ENCODE measurements around the gene CCT6B. TPM values are rescaled to one million over a fixed set of nuclear protein-coding genes. Genes with fewer than 3 reads are reported as not detected.
A peak's percentile ranks its signal among the peaks of the same experiment; 100 is the strongest.

The CCT6B gene
- total and polyA plus RNA-seq, 9 of the 15 experiments (the other 6 are each of a cell fraction or from before 2014, with no cell fraction given) = 0.25 to 0.91 (median 0.58) TPM

DNA sequence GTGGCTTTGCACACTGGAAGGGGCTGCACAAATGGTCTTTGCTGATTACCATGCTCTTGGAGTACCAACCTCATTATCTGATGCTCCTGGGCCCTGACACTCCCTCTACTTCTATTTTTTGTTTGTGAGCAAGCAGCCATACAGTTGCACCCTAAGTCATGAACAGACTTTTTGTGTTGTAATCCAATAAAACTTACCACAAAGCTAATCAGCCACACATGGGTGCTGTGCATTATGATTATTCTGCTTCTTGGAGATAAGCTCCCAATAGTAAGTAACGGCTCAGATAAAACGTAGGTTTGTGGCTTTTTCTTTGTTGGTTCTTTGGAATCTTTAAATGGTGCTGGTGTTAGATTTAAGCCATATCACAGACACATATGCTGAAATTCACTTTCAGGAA is 76.2 kb downstream of the CCT6B start (continued):
- TF ChIP-seq CREB3L1 (IDR thresholded peaks at IDR 0.05; ENCODE audit: borderline replicate concordance, low read depth) (no peak), HDAC1 (IDR thresholded peaks at IDR 0.05) (peak in 1 of 2 experiments; percentile 72; a peak in 2 of 4 replicates), ZNF785 (CRISPR knock-in tag; IDR thresholded peaks at IDR 0.05) (no peak), NBN (IDR thresholded peaks at IDR 0.05; ENCODE audit: low read depth) (peak; percentile 52; the same call in 1 of the 2 replicates), FOXM1 (IDR thresholded peaks at IDR 0.05; ENCODE audit: low read depth) (peak; percentile 95), FOXM1 (CRISPR knock-in tag; IDR thresholded peaks at IDR 0.05; ENCODE audit: low read depth) (no peak), ZBTB1 (CRISPR knock-in tag; IDR thresholded peaks at IDR 0.05; ENCODE audit: borderline replicate concordance, low read depth) (no peak), FOXO4 (CRISPR knock-in tag; IDR thresholded peaks at IDR 0.05) (no peak), BRCA1 (IDR thresholded peaks at IDR 0.05) (no peak), BRCA1 (CRISPR knock-in tag; IDR thresholded peaks at IDR 0.05) (no peak), RCOR1 (IDR thresholded peaks at IDR 0.05; ENCODE audit: borderline replicate concordance in 1 of 2, low read depth in 2 of 2, low read length in 2 of 2) (peak; percentile 58 to 88; a peak in 2 of 4 replicates), NFXL1 (CRISPR knock-in tag; IDR thresholded peaks at IDR 0.05) (no peak), GTF2A2 (tag; IDR thresholded peaks at IDR 0.05) (no peak), C11orf30 (IDR thresholded peaks at IDR 0.05; ENCODE audit: low read depth) (no peak), SMAD4 (CRISPR knock-in tag; conservative IDR thresholded peaks at IDR 0.05) (peak; percentile 85), HBP1 (CRISPR knock-in tag; IDR thresholded peaks at IDR 0.05) (no peak), BMI1 (IDR thresholded peaks at IDR 0.05; ENCODE audit: low read length) (no peak), HEY1 (CRISPR knock-in tag; IDR thresholded peaks at IDR 0.05; ENCODE audit: borderline replicate concordance) (0 out of 2 replicates have a peak, but pooled peaks have one; percentile 39), ZNF311 (CRISPR knock-in tag; IDR thresholded peaks at IDR 0.05) (peak; percentile 90), GABPA (tag; conservative IDR thresholded peaks at IDR 0.05; ENCODE audit: low read depth) (no peak), BRD4 (IDR thresholded peaks at IDR 0.05) (no peak), RBM15 (IDR thresholded peaks at IDR 0.05; ENCODE audit: insufficient read depth, low read length) (no peak)
- TF ChIP-seq, protein P1, sequence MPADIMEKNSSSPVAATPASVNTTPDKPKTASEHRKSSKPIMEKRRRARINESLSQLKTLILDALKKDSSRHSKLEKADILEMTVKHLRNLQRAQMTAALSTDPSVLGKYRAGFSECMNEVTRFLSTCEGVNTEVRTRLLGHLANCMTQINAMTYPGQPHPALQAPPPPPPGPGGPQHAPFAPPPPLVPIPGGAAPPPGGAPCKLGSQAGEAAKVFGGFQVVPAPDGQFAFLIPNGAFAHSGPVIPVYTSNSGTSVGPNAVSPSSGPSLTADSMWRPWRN (IDR thresholded peaks at IDR 0.05; ENCODE audit: low read depth) = peak; percentile 97
- TF ChIP-seq, protein P2, sequence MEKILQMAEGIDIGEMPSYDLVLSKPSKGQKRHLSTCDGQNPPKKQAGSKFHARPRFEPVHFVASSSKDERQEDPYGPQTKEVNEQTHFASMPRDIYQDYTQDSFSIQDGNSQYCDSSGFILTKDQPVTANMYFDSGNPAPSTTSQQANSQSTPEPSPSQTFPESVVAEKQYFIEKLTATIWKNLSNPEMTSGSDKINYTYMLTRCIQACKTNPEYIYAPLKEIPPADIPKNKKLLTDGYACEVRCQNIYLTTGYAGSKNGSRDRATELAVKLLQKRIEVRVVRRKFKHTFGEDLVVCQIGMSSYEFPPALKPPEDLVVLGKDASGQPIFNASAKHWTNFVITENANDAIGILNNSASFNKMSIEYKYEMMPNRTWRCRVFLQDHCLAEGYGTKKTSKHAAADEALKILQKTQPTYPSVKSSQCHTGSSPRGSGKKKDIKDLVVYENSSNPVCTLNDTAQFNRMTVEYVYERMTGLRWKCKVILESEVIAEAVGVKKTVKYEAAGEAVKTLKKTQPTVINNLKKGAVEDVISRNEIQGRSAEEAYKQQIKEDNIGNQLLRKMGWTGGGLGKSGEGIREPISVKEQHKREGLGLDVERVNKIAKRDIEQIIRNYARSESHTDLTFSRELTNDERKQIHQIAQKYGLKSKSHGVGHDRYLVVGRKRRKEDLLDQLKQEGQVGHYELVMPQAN (IDR thresholded peaks at IDR 0.05; ENCODE audit: borderline replicate concordance) = no peak
